Dedifferentiated amniotic fluid mesenchymal stem cell (primary cell): Measurements from ENCODE around the gene ESPN.

Experiments
- DNase-seq: peaks from one replicate; pipeline ENCODE4 v3.0.0-alpha.2; 2016; ENCODE audit errors: extremely low spot score

Gene ESPN

DNA sequence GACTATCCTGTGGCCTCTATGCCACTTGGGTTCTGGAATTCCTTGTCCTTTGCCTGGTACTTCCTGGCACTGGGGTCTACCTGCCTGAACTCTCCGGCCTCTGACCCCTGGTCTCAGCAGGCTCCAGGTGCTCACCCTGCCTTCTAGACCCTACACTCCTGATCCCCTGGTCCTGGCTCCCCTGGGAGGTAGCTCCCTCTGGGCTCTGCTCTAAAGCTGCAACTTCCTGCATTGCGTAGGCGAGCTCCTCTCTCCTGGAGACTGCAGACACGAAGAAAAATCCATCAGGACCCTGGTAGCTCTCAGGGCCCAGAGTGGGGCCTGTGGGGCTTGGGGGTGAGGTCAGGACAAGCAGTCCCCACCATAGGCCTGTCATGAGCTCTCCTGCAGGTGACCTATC lies 74.7 kb downstream of the ESPN start:
- no peak for DNase-seq

- DNase-seq, result no peak
Observed at GRCh38 chr1:6500544-6501278, 76.1 kb downstream of the ESPN start.

GRCh38 chr1:6501279-6501813 lies 76.8 kb downstream of the ESPN start:
- DNase-seq, result no peak

- no peak for DNase-seq
Observed at GRCh38 chr1:6502000-6502891, 77.7 kb downstream of the ESPN start.

- DNase-seq, result no peak
Observed at GRCh38 chr1:6503884-6504602, 79.5 kb downstream of the ESPN start.

DNA sequence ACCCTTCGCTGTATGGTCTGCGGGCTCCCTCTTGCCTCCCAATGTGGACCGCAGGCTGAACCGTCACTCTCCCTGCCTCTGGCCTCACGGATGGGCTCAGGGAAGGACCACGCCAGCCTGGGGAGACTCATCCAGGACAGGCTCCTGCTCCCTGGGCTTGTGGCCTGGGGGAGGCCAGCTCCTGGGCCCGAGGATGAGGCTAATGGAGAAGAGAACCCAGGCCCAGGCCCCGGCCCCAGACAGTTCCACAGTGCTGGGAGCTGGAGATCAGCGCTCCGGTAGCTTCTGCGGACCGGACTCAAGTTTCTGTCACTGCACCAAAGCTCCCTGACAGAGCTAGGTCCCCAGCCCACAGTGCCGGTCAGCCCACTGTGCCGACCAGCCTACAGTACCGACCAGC lies 80.3 kb downstream of the ESPN start:
- DNase-seq, result no peak

DNA sequence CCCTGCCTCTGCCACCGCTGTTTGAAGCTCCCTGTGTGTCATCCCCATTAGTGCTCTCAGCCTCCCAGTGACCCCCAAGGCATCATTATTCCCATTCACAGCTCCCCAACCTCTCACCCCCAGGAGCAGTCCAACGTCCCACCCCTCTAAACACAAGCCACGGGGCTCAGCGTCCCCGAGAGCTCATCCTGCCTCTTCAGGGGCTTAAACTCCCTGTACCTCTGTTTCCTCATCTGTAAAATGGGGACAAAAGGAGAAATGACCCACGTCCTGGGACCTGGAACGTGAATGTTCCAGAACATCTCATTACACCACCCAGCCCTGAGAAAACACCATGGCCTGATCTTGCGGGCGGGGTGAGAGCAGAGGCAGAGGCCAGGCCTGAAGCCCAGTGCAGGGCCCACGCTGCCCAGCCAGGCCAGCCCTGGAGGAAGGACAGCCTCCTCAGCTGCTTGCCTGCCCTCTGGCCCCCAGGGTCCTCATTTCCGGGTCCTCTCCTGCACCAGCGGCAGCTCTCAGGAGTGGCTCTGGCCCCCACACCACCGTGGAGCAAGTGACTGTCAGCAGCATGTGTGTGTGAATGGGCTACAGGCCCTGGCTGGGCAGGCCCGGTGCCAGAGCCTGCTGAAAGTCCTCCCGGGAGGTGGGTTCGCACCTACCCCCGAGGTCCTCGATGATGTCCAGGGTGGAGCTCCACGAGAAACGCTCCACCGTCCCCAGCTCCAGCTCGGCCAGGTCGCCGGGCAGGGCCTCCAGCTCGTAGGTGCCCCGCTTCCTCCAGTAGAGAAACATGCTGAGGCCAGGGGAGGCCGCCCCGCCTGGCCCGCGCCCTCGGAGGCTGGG lies 81.0 kb downstream of the ESPN start:
- no peak for DNase-seq

DNA sequence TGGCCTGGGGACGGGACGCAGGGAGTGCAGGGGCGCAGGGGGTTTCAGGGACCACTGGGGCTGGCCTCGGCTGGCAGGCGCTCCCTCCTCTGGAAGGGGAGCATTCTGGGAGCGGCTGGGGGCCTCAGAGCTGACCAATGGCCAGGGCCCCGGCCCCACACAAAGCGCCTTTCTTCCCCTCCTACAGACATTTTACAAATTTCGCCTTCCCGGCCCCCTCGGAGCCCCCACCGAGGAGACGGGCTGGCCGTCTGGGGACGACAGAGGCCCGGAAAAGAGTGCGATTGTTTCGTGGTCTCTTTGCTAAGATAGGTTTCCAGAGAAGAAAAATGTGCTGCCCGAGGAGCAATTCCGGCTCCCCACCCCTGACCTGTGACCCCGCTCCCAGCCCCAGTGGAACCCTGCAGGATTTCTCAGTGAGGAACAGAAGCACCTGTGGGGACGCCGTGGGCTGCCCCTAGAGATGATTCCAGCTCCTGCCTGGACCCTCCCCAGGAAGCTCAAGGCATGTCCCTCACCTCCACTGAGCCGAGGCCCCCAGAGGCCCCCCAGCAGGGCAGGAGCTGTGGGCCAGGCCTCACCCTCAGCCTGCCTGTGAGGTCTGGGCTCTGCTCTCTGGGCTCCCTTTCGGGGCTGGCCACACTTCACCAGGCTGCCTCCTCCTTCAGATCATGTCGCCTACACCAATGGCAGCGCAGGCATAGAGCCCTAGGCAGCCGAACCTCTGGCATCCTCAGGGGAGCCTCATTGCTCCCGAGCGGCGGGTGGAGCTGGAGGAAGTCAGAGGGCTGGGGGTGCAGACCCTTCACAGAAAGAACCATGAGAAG lies 81.8 kb downstream of the ESPN start:
- no peak for DNase-seq

GRCh38 chr1:6507037-6507428 lies 82.5 kb downstream of the ESPN start:
- DNase-seq, result no peak

- DNase-seq, result no peak
Observed at GRCh38 chr1:6507461-6507911, 82.9 kb downstream of the ESPN start.

GRCh38 chr1:6508154-6508815 lies 83.7 kb downstream of the ESPN start:
- DNase-seq, result no peak

DNA sequence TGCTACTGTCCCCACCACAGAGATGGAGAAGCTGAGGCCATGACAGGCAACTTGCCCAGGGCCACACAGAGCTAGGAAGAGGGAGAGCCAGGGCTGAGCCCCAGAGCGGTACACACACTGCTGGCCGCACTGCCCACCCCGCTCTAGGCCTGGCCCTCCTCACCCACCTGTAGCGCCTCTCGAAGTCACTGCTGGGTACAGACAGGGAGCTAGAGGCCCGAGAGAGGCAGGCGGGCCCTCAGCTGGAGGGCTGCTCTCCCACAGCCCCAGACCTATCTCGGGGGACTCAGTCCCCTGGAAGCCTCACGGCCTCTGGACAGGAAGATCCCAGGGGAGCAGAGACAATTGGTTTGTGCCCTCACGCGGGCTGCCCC lies 84.2 kb downstream of the ESPN start:
- no peak for DNase-seq

GRCh38 chr1:6509220-6509918 lies 84.8 kb downstream of the ESPN start:
- no peak for DNase-seq

DNA sequence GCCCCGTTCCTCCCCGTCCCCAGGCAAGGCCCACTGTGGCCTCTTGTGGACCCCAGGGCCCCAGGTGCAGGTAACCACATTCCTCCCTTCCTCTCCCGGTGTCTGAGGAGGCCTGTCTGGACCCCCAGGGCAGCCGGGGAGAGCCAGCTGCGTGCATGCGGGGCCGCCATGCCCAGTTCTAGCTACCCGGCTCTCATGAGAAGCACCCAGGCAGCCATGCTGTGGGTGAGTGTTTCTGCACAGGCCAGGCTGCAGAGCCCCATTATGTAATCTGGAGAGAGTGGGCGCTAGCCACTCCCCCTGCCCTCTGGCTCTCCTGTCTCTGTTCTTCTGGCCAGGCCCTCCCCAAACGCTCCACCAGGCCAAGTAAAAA lies 85.3 kb downstream of the ESPN start:
- no peak for DNase-seq

- DNase-seq, result no peak
Observed at GRCh38 chr1:6510493-6510892, 85.9 kb downstream of the ESPN start.
